ENCODE measurements around the gene CORO6. TPM values are rescaled to one million over a fixed set of nuclear protein-coding genes. Genes with fewer than 3 reads are reported as not detected.

CORO6 gene
- total and polyA plus RNA-seq, 2 of the 13 experiments (the other 11 are each of a cell fraction or from before 2014, with no cell fraction given) = 0.42 to 0.82 TPM

GRCh38 chr17:29589524-29590410, 32.9 kb downstream of the CORO6 start, which contains the start of gene GIT1 (continued):
- TF ChIP-seq, protein P1, sequence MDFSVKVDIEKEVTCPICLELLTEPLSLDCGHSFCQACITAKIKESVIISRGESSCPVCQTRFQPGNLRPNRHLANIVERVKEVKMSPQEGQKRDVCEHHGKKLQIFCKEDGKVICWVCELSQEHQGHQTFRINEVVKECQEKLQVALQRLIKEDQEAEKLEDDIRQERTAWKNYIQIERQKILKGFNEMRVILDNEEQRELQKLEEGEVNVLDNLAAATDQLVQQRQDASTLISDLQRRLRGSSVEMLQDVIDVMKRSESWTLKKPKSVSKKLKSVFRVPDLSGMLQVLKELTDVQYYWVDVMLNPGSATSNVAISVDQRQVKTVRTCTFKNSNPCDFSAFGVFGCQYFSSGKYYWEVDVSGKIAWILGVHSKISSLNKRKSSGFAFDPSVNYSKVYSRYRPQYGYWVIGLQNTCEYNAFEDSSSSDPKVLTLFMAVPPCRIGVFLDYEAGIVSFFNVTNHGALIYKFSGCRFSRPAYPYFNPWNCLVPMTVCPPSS (IDR thresholded peaks at IDR 0.05) = no peak
- TF ChIP-seq CSRNP1 (CRISPR knock-in tag; IDR thresholded peaks at IDR 0.05) = no peak
- TF ChIP-seq, protein P2, sequence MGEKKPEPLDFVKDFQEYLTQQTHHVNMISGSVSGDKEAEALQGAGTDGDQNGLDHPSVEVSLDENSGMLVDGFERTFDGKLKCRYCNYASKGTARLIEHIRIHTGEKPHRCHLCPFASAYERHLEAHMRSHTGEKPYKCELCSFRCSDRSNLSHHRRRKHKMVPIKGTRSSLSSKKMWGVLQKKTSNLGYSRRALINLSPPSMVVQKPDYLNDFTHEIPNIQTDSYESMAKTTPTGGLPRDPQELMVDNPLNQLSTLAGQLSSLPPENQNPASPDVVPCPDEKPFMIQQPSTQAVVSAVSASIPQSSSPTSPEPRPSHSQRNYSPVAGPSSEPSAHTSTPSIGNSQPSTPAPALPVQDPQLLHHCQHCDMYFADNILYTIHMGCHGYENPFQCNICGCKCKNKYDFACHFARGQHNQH (CRISPR knock-in tag; IDR thresholded peaks at IDR 0.05) = no peak
- no peak for TF ChIP-seq RNF2 (conservative IDR thresholded peaks at IDR 0.05; ENCODE audit: low read depth)
- no peak for TF ChIP-seq MIER2 (CRISPR knock-in tag; IDR thresholded peaks at IDR 0.05)
- no peak for TF ChIP-seq NPAS2 (CRISPR knock-in tag; IDR thresholded peaks at IDR 0.05; ENCODE audit: borderline replicate concordance)
- TF ChIP-seq PAWR (CRISPR knock-in tag; IDR thresholded peaks at IDR 0.05; ENCODE audit: borderline replicate concordance) = no peak
- no peak for TF ChIP-seq ZSCAN30 (CRISPR knock-in tag; IDR thresholded peaks at IDR 0.05)
- TF ChIP-seq, protein P3, sequence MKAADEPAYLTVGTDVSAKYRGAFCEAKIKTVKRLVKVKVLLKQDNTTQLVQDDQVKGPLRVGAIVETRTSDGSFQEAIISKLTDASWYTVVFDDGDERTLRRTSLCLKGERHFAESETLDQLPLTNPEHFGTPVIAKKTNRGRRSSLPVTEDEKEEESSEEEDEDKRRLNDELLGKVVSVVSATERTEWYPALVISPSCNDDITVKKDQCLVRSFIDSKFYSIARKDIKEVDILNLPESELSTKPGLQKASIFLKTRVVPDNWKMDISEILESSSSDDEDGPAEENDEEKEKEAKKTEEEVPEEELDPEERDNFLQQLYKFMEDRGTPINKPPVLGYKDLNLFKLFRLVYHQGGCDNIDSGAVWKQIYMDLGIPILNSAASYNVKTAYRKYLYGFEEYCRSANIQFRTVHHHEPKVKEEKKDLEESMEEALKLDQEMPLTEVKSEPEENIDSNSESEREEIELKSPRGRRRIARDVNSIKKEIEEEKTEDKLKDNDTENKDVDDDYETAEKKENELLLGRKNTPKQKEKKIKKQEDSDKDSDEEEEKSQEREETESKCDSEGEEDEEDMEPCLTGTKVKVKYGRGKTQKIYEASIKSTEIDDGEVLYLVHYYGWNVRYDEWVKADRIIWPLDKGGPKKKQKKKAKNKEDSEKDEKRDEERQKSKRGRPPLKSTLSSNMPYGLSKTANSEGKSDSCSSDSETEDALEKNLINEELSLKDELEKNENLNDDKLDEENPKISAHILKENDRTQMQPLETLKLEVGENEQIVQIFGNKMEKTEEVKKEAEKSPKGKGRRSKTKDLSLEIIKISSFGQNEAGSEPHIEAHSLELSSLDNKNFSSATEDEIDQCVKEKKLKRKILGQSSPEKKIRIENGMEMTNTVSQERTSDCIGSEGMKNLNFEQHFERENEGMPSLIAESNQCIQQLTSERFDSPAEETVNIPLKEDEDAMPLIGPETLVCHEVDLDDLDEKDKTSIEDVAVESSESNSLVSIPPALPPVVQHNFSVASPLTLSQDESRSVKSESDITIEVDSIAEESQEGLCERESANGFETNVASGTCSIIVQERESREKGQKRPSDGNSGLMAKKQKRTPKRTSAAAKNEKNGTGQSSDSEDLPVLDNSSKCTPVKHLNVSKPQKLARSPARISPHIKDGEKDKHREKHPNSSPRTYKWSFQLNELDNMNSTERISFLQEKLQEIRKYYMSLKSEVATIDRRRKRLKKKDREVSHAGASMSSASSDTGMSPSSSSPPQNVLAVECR (CRISPR knock-in tag; IDR thresholded peaks at IDR 0.05; ENCODE audit: borderline replicate concordance) = peak; percentile 30; the same call in 1 of the 2 replicates
- TF ChIP-seq, protein P4, sequence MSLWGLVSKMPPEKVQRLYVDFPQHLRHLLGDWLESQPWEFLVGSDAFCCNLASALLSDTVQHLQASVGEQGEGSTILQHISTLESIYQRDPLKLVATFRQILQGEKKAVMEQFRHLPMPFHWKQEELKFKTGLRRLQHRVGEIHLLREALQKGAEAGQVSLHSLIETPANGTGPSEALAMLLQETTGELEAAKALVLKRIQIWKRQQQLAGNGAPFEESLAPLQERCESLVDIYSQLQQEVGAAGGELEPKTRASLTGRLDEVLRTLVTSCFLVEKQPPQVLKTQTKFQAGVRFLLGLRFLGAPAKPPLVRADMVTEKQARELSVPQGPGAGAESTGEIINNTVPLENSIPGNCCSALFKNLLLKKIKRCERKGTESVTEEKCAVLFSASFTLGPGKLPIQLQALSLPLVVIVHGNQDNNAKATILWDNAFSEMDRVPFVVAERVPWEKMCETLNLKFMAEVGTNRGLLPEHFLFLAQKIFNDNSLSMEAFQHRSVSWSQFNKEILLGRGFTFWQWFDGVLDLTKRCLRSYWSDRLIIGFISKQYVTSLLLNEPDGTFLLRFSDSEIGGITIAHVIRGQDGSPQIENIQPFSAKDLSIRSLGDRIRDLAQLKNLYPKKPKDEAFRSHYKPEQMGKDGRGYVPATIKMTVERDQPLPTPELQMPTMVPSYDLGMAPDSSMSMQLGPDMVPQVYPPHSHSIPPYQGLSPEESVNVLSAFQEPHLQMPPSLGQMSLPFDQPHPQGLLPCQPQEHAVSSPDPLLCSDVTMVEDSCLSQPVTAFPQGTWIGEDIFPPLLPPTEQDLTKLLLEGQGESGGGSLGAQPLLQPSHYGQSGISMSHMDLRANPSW (CRISPR knock-in tag; IDR thresholded peaks at IDR 0.05; ENCODE audit: borderline replicate concordance) = no peak
- TF ChIP-seq ZNF430 (CRISPR knock-in tag; IDR thresholded peaks at IDR 0.05) = no peak
- no peak for TF ChIP-seq ZNF331 (CRISPR knock-in tag; IDR thresholded peaks at IDR 0.05)
- TF ChIP-seq ZNF335 (CRISPR knock-in tag; IDR thresholded peaks at IDR 0.05) = no peak
- no peak for TF ChIP-seq HCFC1 (IDR thresholded peaks at IDR 0.05; ENCODE audit: low read depth, low read length)
- TF ChIP-seq ETS1 (CRISPR knock-in tag; IDR thresholded peaks at IDR 0.05) = 0 out of 2 replicates have a peak, but pooled peaks have one; percentile 6
